Spinal cord (tissue), 10 donors: Measurements from ENCODE around the gene ANXA11. TPM values are rescaled to one million over a fixed set of nuclear protein-coding genes. Genes with fewer than 3 reads are reported as not detected.
"Not testable (repeated sequence)": the region's sequence is repeated elsewhere in the genome, so short reads cannot be mapped to it uniquely, and the experiment has no call there.

ENCODE experiments used
- DNase-seq, 6 donors: peaks; one replicate each; pipeline versions ENCODE4 v3.0.0 to v3.0.0-alpha.2; 2013 to 2015; ENCODE audit warnings: low spot score in 6 of 6, low read depth in 4 of 6
- H3K27ac ChIP-seq: one replicate; pipeline ENCODE4 v1.5.1; 2013; ENCODE audit warnings: low read depth, low read length, control low read depth
- H3K27me3 ChIP-seq: one replicate; pipeline ENCODE4 v1.6.1; 2013; ENCODE audit warnings: low read length; ENCODE audit not compliant: control insufficient read depth, insufficient read depth
- H3K36me3 ChIP-seq: one replicate; pipeline ENCODE4 v1.6.1; 2013; ENCODE audit warnings: low read length; ENCODE audit not compliant: control insufficient read depth, insufficient read depth
- H3K4me1 ChIP-seq: one replicate; pipeline ENCODE4 v1.6.1; 2013; ENCODE audit warnings: low read length; ENCODE audit not compliant: control insufficient read depth, insufficient read depth
- H3K4me3 ChIP-seq: one replicate; pipeline ENCODE4 v1.5.1; 2013; ENCODE audit warnings: low read depth, low read length, control low read depth
- H3K9me3 ChIP-seq: one replicate; pipeline ENCODE4 v1.6.1; 2013; ENCODE audit warnings: low read length; ENCODE audit not compliant: control insufficient read depth, insufficient read depth
- WGBS: methylation state at CpG from one replicate; pipeline ENCODE4 v1.1.5; 2013; ENCODE audit warnings: missing lambda C conversion rate; ENCODE audit not compliant: insufficient coverage; 5-methylcytosine and 5-hydroxymethylcytosine counted together
- polyA plus RNA-seq, 2 donors: library from polyadenylated mRNA; unstranded; fragments of 120-200 nt; gene quantifications; one replicate each; pipeline ENCODE4 v1.2.1, GENCODE V29; 2013; ENCODE audit not compliant: insufficient read length in 2 of 2
- total RNA-seq, 2 donors: library from RNA; depleted of rRNA in 1 of 2; stranded (reverse); fragments of 120-200 nt in 1 of 2; fragments of >200 nt in 1 of 2; gene quantifications; one replicate each; pipeline versions ENCODE4 v1.2.3 to v1.2.4, GENCODE V29; 2013 to 2014
- donor health status: healthy.

Gene ANXA11
- total and polyA plus RNA-seq, 4 donors = 19.0 to 88.8 (median 25.9) TPM

GRCh38 chr10:80211786-80212185 is 6.4 kb upstream of the ANXA11 start:
- Histone ChIP-seq H3K4me1 (peaks cover 12% of the 10 kb centered on the region), H3K27me3 (peaks cover 22% of the 10 kb centered on the region), H3K4me3 (no peak overlapping the region), H3K36me3 (no peaks in the 10 kb centered on the region), H3K9me3 (no peaks in the 10 kb centered on the region), H3K27ac (no peak overlapping the region)
- WGBS = 96% methylated on average over 3 of the region's 6 CpGs
- DNase-seq = no peak

- Histone ChIP-seq H3K36me3 (no peaks in the 10 kb centered on the region), H3K9me3 (no peaks in the 10 kb centered on the region), H3K27ac (no peak overlapping the region), H3K4me3 (no peak overlapping the region), H3K27me3 (peaks cover 32% of the 10 kb centered on the region), H3K4me1 (peaks cover 17% of the 10 kb centered on the region)
- no peak for DNase-seq
- 59% methylated on average over 3 of the region's 4 CpGs for WGBS
These were observed 4.9 kb upstream of the ANXA11 start for GRCh38 chr10:80210259-80210658.

GRCh38 chr10:80207768-80208370 is 2.5 kb upstream of the ANXA11 start:
- Histone ChIP-seq H3K27me3 (peaks cover 32% of the 10 kb centered on the region), H3K9me3 (no peaks in the 10 kb centered on the region), H3K4me1 (peaks cover 24% of the 10 kb centered on the region), H3K4me3 (peak overlapping the region; percentile 38), H3K36me3 (no peaks in the 10 kb centered on the region), H3K27ac (peak overlapping the region; percentile 92)
- WGBS = 44% methylated on average over 7 of the region's 15 CpGs
- no peak for DNase-seq

GRCh38 chr10:80206277-80206655 is 929 bp upstream of the ANXA11 start:
- Histone ChIP-seq H3K4me3 (no peak overlapping the region), H3K4me1 (peaks cover 24% of the 10 kb centered on the region), H3K36me3 (no peaks in the 10 kb centered on the region), H3K27me3 (peaks cover 32% of the 10 kb centered on the region), H3K9me3 (no peaks in the 10 kb centered on the region), H3K27ac (peak overlapping the region; percentile 92)
- WGBS = no CpG with 5 or more reads among the region's 3 CpGs
- no peak for DNase-seq

GRCh38 chr10:80204677-80205476 is 460 bp downstream of the ANXA11 start:
- Histone ChIP-seq H3K4me3 (peak overlapping the region; percentile 63), H3K9me3 (no peaks in the 10 kb centered on the region), H3K36me3 (no peaks in the 10 kb centered on the region), H3K4me1 (peaks cover 24% of the 10 kb centered on the region), H3K27me3 (peaks cover 32% of the 10 kb centered on the region), H3K27ac (peak overlapping the region; percentile 78)
- peak in 2 of 6 donors; percentile 10 to 58 for DNase-seq
- WGBS = 7% methylated on average over 66 of the region's 66 CpGs

GRCh38 chr10:80203835-80204676 is 1.3 kb downstream of the ANXA11 start:
- H3K27ac ChIP-seq = peak overlapping the region; percentile 78
- no peak for DNase-seq
- H3K36me3 ChIP-seq = no peaks in the 10 kb centered on the region
- peaks cover 24% of the 10 kb centered on the region for H3K4me1 ChIP-seq
- H3K4me3 ChIP-seq = peak overlapping the region; percentile 63
- H3K9me3 ChIP-seq = no peaks in the 10 kb centered on the region
- 65% methylated on average over 9 of the region's 11 CpGs for WGBS
- H3K27me3 ChIP-seq = peaks cover 29% of the 10 kb centered on the region

GRCh38 chr10:80202934-80203834 is 2.2 kb downstream of the ANXA11 start:
- 69% methylated on average over 14 of the region's 14 CpGs for WGBS
- H3K4me1 ChIP-seq = peaks cover 24% of the 10 kb centered on the region
- peaks cover 22% of the 10 kb centered on the region for H3K27me3 ChIP-seq
- H3K27ac ChIP-seq = peak overlapping the region; percentile 78
- H3K36me3 ChIP-seq = no peaks in the 10 kb centered on the region
- peak overlapping the region; percentile 63 for H3K4me3 ChIP-seq
- DNase-seq = peak in 1 of 6 donors; percentile 43
- H3K9me3 ChIP-seq = no peaks in the 10 kb centered on the region

- not testable (repeated sequence) for H3K27ac ChIP-seq, H3K4me3 ChIP-seq, H3K9me3 ChIP-seq, H3K36me3 ChIP-seq, DNase-seq
- Histone ChIP-seq H3K4me1 (peaks cover 20% of the 10 kb centered on the region), H3K27me3 (peaks cover 17% of the 10 kb centered on the region)
- WGBS = 69% methylated on average over 3 of the region's 6 CpGs
These were observed 2.8 kb downstream of the ANXA11 start for GRCh38 chr10:80202530-80202929.
